ENCODE measurements around the gene MYO1F. TPM values are rescaled to one million over a fixed set of nuclear protein-coding genes. Genes with fewer than 3 reads are reported as not detected.
A peak's percentile ranks its signal among the peaks of the same experiment; 100 is the strongest.

The MYO1F gene
- polyA plus RNA-seq, 1 donor from 2014 or later = 40.9 TPM

- H3K27ac Mint-ChIP-seq = peak within 1 kb of the TSS in 1 of 3 donors; percentile 82
- H3K36me3 Mint-ChIP-seq = peaks cover 3% of the 10 kb centered on the region
- peak within 1 kb of the TSS in 3 of 4 donors; percentile 66 to 91 (median 79) for H3K4me3 Mint-ChIP-seq
- H3K9me3 Mint-ChIP-seq = peaks cover 0 to 2% (median 0%) of the 10 kb centered on the region in 3 donors
- H3K4me1 Mint-ChIP-seq = peaks cover 6 to 15% (median 14%) of the 10 kb centered on the region in 3 donors
- H3K27me3 Mint-ChIP-seq = peaks cover 34% of the 10 kb centered on the region
Measured at GRCh38 chr19:8610041-8610935, 33.0 kb upstream of the MYO1F start, which contains the start of gene ADAMTS10. TSS of gene ADAMTS10 (minus strand) at chr19:8610715. CDS start at chr19:8605710, 5,005 bp downstream.

- H3K4me3 Mint-ChIP-seq = peak overlapping the region in 3 of 4 donors; percentile 79 to 91 (median 81)
- peak overlapping the region in 2 of 3 donors; percentile 63 to 82 for H3K27ac Mint-ChIP-seq
- H3K36me3 Mint-ChIP-seq = peaks cover 3% of the 10 kb centered on the region
- peaks cover 6 to 15% (median 12%) of the 10 kb centered on the region in 3 donors for H3K4me1 Mint-ChIP-seq
- peaks cover 0 to 2% (median 0%) of the 10 kb centered on the region in 3 donors for H3K9me3 Mint-ChIP-seq
- H3K27me3 Mint-ChIP-seq = peaks cover 34% of the 10 kb centered on the region
Measured at GRCh38 chr19:8609279-8610040, 32.2 kb upstream of the MYO1F start.

GRCh38 chr19:8608941-8609278, 31.7 kb upstream of the MYO1F start:
- H3K27me3 Mint-ChIP-seq = peaks cover 34% of the 10 kb centered on the region
- peak overlapping the region in 1 of 3 donors; percentile 63 for H3K27ac Mint-ChIP-seq
- H3K9me3 Mint-ChIP-seq = peaks cover 0 to 2% (median 0%) of the 10 kb centered on the region in 3 donors
- peaks cover 6 to 15% (median 12%) of the 10 kb centered on the region in 3 donors for H3K4me1 Mint-ChIP-seq
- H3K36me3 Mint-ChIP-seq = peaks cover 3% of the 10 kb centered on the region
- H3K4me3 Mint-ChIP-seq = peak overlapping the region in 2 of 4 donors; percentile 78 to 81

GRCh38 chr19:8607386-8607785, 30.1 kb upstream of the MYO1F start:
- Mint-ChIP-seq H3K9me3 (peaks cover 0 to 2% (median 0%) of the 10 kb centered on the region in 3 donors), H3K27ac (no peak overlapping the region), H3K36me3 (peaks cover 1% of the 10 kb centered on the region), H3K4me1 (peaks cover 6 to 15% (median 12%) of the 10 kb centered on the region in 3 donors), H3K4me3 (peak overlapping the region in 1 of 4 donors; percentile 75), H3K27me3 (peaks cover 39% of the 10 kb centered on the region)

GRCh38 chr19:8605514-8605913, 28.3 kb upstream of the MYO1F start:
- peaks cover 36% of the 10 kb centered on the region for H3K27me3 Mint-ChIP-seq
- peaks cover 6 to 15% (median 9%) of the 10 kb centered on the region in 3 donors for H3K4me1 Mint-ChIP-seq
- no peak overlapping the region for H3K4me3 Mint-ChIP-seq
- H3K9me3 Mint-ChIP-seq = peaks cover 0 to 2% (median 0%) of the 10 kb centered on the region in 3 donors
- no peak overlapping the region for H3K27ac Mint-ChIP-seq
- H3K36me3 Mint-ChIP-seq = peaks cover 1% of the 10 kb centered on the region

- H3K9me3 Mint-ChIP-seq = peaks cover 0 to 7% (median 0%) of the 10 kb centered on the region in 3 donors
- no peaks in the 10 kb centered on the region for H3K36me3 Mint-ChIP-seq
- no peak overlapping the region for H3K27ac Mint-ChIP-seq
- H3K4me1 Mint-ChIP-seq = peaks cover 0 to 2% (median 0%) of the 10 kb centered on the region in 3 donors
- H3K27me3 Mint-ChIP-seq = peaks cover 21% of the 10 kb centered on the region
- H3K4me3 Mint-ChIP-seq = no peak overlapping the region
Measured at GRCh38 chr19:8601796-8602195, 24.6 kb upstream of the MYO1F start.

- no peak overlapping the region for H3K4me3 Mint-ChIP-seq
- H3K9me3 Mint-ChIP-seq = peaks cover 0 to 7% (median 0%) of the 10 kb centered on the region in 3 donors
- H3K27me3 Mint-ChIP-seq = peaks cover 24% of the 10 kb centered on the region
- no peaks in the 10 kb centered on the region for H3K36me3 Mint-ChIP-seq
- H3K4me1 Mint-ChIP-seq = no peaks in the 10 kb centered on the region
- peak overlapping the region in 1 of 3 donors; percentile 31 for H3K27ac Mint-ChIP-seq
Measured at GRCh38 chr19:8600816-8601215, 23.6 kb upstream of the MYO1F start.

GRCh38 chr19:8600064-8600463, 22.8 kb upstream of the MYO1F start:
- no peaks in the 10 kb centered on the region for H3K36me3 Mint-ChIP-seq
- peaks cover 24% of the 10 kb centered on the region for H3K27me3 Mint-ChIP-seq
- peak overlapping the region in 1 of 4 donors; percentile 47 for H3K4me3 Mint-ChIP-seq
- H3K27ac Mint-ChIP-seq = no peak overlapping the region
- H3K9me3 Mint-ChIP-seq = peaks cover 0 to 7% (median 0%) of the 10 kb centered on the region in 3 donors
- H3K4me1 Mint-ChIP-seq = no peaks in the 10 kb centered on the region

- Mint-ChIP-seq H3K9me3 (peaks cover 3 to 20% (median 9%) of the 10 kb centered on the region in 3 donors), H3K4me3 (no peak overlapping the region), H3K27ac (no peak overlapping the region), H3K27me3 (peaks cover 41% of the 10 kb centered on the region), H3K36me3 (no peaks in the 10 kb centered on the region), H3K4me1 (peaks cover 0 to 7% (median 4%) of the 10 kb centered on the region in 3 donors)
Measured at GRCh38 chr19:8596168-8596567, 18.9 kb upstream of the MYO1F start.

- Mint-ChIP-seq H3K27me3 (peaks cover 40% of the 10 kb centered on the region), H3K4me1 (peaks cover 0 to 7% (median 4%) of the 10 kb centered on the region in 3 donors), H3K36me3 (peaks cover 1% of the 10 kb centered on the region), H3K27ac (no peak overlapping the region), H3K9me3 (peaks cover 3 to 20% (median 9%) of the 10 kb centered on the region in 3 donors), H3K4me3 (peak overlapping the region in 1 of 4 donors; percentile 45)
Measured at GRCh38 chr19:8595651-8596050, 18.4 kb upstream of the MYO1F start.

- Mint-ChIP-seq H3K9me3 (peaks cover 3 to 17% (median 9%) of the 10 kb centered on the region in 3 donors), H3K4me3 (peak overlapping the region in 1 of 4 donors; percentile 37), H3K4me1 (peaks cover 0 to 7% (median 4%) of the 10 kb centered on the region in 3 donors), H3K36me3 (peaks cover 2% of the 10 kb centered on the region), H3K27ac (peak overlapping the region in 1 of 3 donors; percentile 54), H3K27me3 (peaks cover 41% of the 10 kb centered on the region)
Measured at GRCh38 chr19:8593931-8594330, 16.7 kb upstream of the MYO1F start.

GRCh38 chr19:8592231-8593009, 15.2 kb upstream of the MYO1F start:
- H3K4me1 Mint-ChIP-seq = peaks cover 0 to 7% (median 4%) of the 10 kb centered on the region in 3 donors
- H3K9me3 Mint-ChIP-seq = peaks cover 3 to 12% (median 9%) of the 10 kb centered on the region in 3 donors
- H3K4me3 Mint-ChIP-seq = peak overlapping the region; percentile 28 to 94 (median 74)
- H3K27ac Mint-ChIP-seq = peak overlapping the region in 1 of 3 donors; percentile 53
- H3K36me3 Mint-ChIP-seq = peaks cover 2% of the 10 kb centered on the region
- peaks cover 40% of the 10 kb centered on the region for H3K27me3 Mint-ChIP-seq

- peaks cover 3 to 8% (median 7%) of the 10 kb centered on the region in 3 donors for H3K9me3 Mint-ChIP-seq
- no peak overlapping the region for H3K27ac Mint-ChIP-seq
- H3K4me1 Mint-ChIP-seq = peaks cover 0 to 9% (median 4%) of the 10 kb centered on the region in 3 donors
- no peak overlapping the region for H3K4me3 Mint-ChIP-seq
- H3K27me3 Mint-ChIP-seq = peaks cover 28% of the 10 kb centered on the region
- H3K36me3 Mint-ChIP-seq = peaks cover 2% of the 10 kb centered on the region
Measured at GRCh38 chr19:8589177-8589714, 12.0 kb upstream of the MYO1F start.
